Fibroblast of lung (primary cell): ENCODE results near the gene LSS. TPM values are rescaled to one million over a fixed set of nuclear protein-coding genes. Genes with fewer than 3 reads are reported as not detected.

Experiments
- DNase-seq, 2 donors: peaks; one replicate each; pipeline versions ENCODE4 v3.0.0 to v3.0.0-alpha.2; 2010; ENCODE audit warnings: low read depth in 2 of 2
- H2AFZ ChIP-seq: 2 replicates; pipeline ENCODE4 v1.5.1; 2012; ENCODE audit warnings: low read length, control low read depth, inconsistent platforms
- H3K27ac ChIP-seq: 2 replicates; pipeline ENCODE4 v1.5.1; 2011; ENCODE audit warnings: low read length, control low read depth; ENCODE audit not compliant: insufficient read depth
- H3K27me3 ChIP-seq: 2 replicates; pipeline ENCODE4 v1.5.1; 2011; ENCODE audit warnings: mild to moderate bottlenecking, low read length; ENCODE audit not compliant: control insufficient read depth, insufficient read depth
- H3K36me3 ChIP-seq: 2 replicates; pipeline ENCODE4 v1.5.1; 2011; ENCODE audit warnings: low read length; ENCODE audit not compliant: control insufficient read depth, insufficient read depth
- H3K4me1 ChIP-seq: 2 replicates; pipeline ENCODE4 v1.5.1; 2011; ENCODE audit warnings: low read length; ENCODE audit not compliant: control insufficient read depth, insufficient read depth; ENCODE audit errors: extremely low read depth
- H3K4me2 ChIP-seq: 2 replicates; pipeline ENCODE4 v1.5.1; 2011; ENCODE audit warnings: low read length, control low read depth; ENCODE audit not compliant: insufficient read depth; ENCODE audit errors: extremely low read depth
- H3K4me3 ChIP-seq, 4 experiments: fragments of 200-600 bp in 1 of 4; sonication (generic) in 1 of 4; replicated peaks in 1 of 4; 2 replicates each; pipeline ENCODE4 v1.5.1; 2011 to 2016; ENCODE audit warnings: low read length in 4 of 4, low read depth in 3 of 4, mild to moderate bottlenecking in 3 of 4, control low read depth in 2 of 4, inconsistent platforms in 1 of 4, mixed read lengths in 1 of 4; ENCODE audit not compliant: insufficient read depth in 1 of 4; ENCODE audit errors: control extremely low read depth in 1 of 4
- H3K79me2 ChIP-seq: 2 replicates; pipeline ENCODE4 v1.5.1; 2012; ENCODE audit warnings: mild to moderate bottlenecking, low read length, inconsistent platforms; ENCODE audit not compliant: control insufficient read depth, insufficient read depth
- H3K9ac ChIP-seq: 2 replicates; pipeline ENCODE4 v1.5.1; 2011; ENCODE audit warnings: mild to moderate bottlenecking, low read length, control low read depth; ENCODE audit not compliant: insufficient read depth
- H3K9me3 ChIP-seq: 2 replicates; pipeline ENCODE4 v1.5.1; 2012; ENCODE audit warnings: low read depth, low read length; ENCODE audit not compliant: control insufficient read depth, insufficient read depth
- H4K20me1 ChIP-seq: 2 replicates; pipeline ENCODE4 v1.5.1; 2011; ENCODE audit warnings: low read length; ENCODE audit not compliant: control insufficient read depth, insufficient read depth; ENCODE audit errors: extremely low read depth
- EZH2 ChIP-seq: IDR thresholded peaks from 2 replicates; pipeline ENCODE4 v1.5.1; 2012; ENCODE audit warnings: low read length, control low read depth, mild to moderate bottlenecking; ENCODE audit errors: missing control alignments
- polyA plus RNA-seq, 2 donors: library from polyadenylated mRNA; depleted of rRNA in 1 of 2; stranded (reverse) in 1 of 2; unstranded in 1 of 2; fragments of >200 nt; gene quantifications; 2 replicates each; pipeline ENCODE4 v1.2.1, GENCODE V29; 2011 to 2012; ENCODE audit warnings: missing spikeins in 1 of 2
- total RNA-seq: library from RNA; depleted of rRNA; stranded (reverse); fragments of >200 nt; gene quantifications from 2 replicates; pipeline ENCODE4 v1.2.1, GENCODE V29; 2014
- TF ChIP-seq, protein P1 (sequence below), 2 donors: IDR thresholded peaks in 1 of 2; conservative IDR thresholded peaks in 1 of 2; 1 replicate in 1 of 2; 2 replicates in 1 of 2; pipeline ENCODE4 v1.5.1; 2011 to 2012; ENCODE audit warnings: low read length in 2 of 2, control low read depth in 1 of 2, inconsistent platforms in 1 of 2, low read depth in 1 of 2, mild to moderate bottlenecking in 1 of 2

Gene LSS
- total and polyA plus RNA-seq, 2 donors (not counting 1 experiment from before 2014, with no cell fraction given), result 97.6 to 252 TPM

GRCh38 chr21:46218906-46219590 lies 9.5 kb downstream of the LSS start:
- Histone ChIP-seq H3K4me1 (no peaks in the 10 kb centered on the region), H3K27me3 (no peaks in the 10 kb centered on the region), H3K9ac (no peak overlapping the region), H3K4me3 (no peak overlapping the region), H3K27ac (no peak overlapping the region), H3K36me3 (peaks cover 45% of the 10 kb centered on the region), H2AFZ (no peak overlapping the region), H3K4me2 (no peak overlapping the region), H3K79me2 (peaks cover 50% of the 10 kb centered on the region), H4K20me1 (no peaks in the 10 kb centered on the region), H3K9me3 (no peaks in the 10 kb centered on the region)
- DNase-seq, result no peak
- TF ChIP-seq, protein P1, sequence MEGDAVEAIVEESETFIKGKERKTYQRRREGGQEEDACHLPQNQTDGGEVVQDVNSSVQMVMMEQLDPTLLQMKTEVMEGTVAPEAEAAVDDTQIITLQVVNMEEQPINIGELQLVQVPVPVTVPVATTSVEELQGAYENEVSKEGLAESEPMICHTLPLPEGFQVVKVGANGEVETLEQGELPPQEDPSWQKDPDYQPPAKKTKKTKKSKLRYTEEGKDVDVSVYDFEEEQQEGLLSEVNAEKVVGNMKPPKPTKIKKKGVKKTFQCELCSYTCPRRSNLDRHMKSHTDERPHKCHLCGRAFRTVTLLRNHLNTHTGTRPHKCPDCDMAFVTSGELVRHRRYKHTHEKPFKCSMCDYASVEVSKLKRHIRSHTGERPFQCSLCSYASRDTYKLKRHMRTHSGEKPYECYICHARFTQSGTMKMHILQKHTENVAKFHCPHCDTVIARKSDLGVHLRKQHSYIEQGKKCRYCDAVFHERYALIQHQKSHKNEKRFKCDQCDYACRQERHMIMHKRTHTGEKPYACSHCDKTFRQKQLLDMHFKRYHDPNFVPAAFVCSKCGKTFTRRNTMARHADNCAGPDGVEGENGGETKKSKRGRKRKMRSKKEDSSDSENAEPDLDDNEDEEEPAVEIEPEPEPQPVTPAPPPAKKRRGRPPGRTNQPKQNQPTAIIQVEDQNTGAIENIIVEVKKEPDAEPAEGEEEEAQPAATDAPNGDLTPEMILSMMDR (conservative IDR thresholded peaks at IDR 0.05 in 1 of 2, IDR thresholded peaks at IDR 0.05 in 1 of 2; ENCODE audit: low read depth in 1 of 2, low read length in 2 of 2), result no peak
- no peak for TF ChIP-seq EZH2

DNA sequence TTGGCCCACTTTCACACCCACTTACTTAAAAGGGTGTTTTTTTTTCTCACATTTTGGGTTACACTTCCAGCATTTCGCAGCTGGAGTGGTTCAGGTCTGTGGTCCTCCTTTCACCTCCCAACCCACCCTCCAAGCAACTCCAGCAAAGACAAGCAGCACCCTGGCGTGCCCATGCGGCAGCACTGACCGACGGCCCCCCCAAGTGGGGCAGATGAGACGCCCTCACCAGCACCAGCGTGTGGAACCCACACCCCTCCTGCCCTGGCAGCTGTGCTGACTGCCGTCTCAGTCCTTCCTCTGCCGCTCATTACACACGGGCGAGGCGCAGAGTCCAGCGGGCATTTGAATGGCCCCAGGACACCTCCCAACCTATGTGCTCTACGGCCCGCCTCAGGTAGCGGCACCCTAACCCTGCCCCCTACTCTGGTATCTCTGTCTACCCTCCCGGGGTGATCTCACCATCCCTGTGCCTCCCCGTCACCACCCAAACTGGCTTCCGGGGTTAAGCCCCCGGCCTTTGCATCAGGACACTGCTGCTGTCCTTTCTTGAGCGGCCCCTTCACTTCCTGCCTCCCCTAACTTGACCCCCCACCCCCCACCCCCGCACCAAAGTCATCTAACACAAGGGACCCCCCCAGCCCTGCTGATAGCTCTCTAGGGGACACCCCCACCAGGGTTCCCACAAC lies 10.9 kb downstream of the LSS start:
- H4K20me1 ChIP-seq, result no peaks in the 10 kb centered on the region
- peaks cover 47% of the 10 kb centered on the region for H3K36me3 ChIP-seq
- H3K9ac ChIP-seq, result no peak overlapping the region
- H3K79me2 ChIP-seq, result peaks cover 39% of the 10 kb centered on the region
- H2AFZ ChIP-seq, result no peak overlapping the region
- no peaks in the 10 kb centered on the region for H3K9me3 ChIP-seq
- no peaks in the 10 kb centered on the region for H3K27me3 ChIP-seq
- no peak for DNase-seq
- no peak overlapping the region for H3K4me2 ChIP-seq
- H3K4me3 ChIP-seq, result no peak overlapping the region
- no peak overlapping the region for H3K27ac ChIP-seq
- no peak for TF ChIP-seq EZH2
- TF ChIP-seq, protein P1 (conservative IDR thresholded peaks at IDR 0.05 in 1 of 2, IDR thresholded peaks at IDR 0.05 in 1 of 2; ENCODE audit: low read depth in 1 of 2, low read length in 2 of 2), result no peak
- no peaks in the 10 kb centered on the region for H3K4me1 ChIP-seq

DNA sequence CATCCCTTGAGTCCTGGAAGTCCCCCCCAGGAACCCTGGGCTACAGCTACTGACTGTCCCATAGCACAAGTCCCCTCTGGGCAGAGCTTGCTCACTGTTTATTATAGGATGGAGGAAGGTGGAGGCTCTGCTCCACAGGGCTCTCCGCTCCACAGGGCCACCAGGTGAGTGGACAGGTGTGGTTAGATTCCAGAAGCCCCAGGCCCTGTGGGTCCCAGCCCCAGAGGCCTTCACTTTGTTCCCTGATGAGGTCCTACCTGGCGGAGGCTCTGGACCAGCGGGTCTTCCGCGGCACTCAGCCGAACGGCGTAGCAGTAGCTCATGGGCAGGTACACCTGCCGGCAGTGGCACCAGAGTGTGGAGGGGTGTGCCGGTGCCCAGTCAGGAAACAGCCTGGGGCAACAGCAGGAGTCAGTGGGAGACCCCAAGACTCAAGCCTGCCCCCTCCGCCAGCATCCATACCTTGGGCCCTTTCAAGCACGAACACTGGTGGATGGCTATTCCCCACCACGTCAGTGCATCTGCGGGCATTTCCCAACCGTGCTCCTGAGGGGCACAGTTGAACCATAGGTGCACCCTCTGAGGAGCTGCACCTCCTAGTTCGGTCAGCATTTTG lies 12.3 kb downstream of the LSS start:
- H3K4me1 ChIP-seq, result no peaks in the 10 kb centered on the region
- H3K4me3 ChIP-seq, result no peak overlapping the region
- no peaks in the 10 kb centered on the region for H3K27me3 ChIP-seq
- peaks cover 45% of the 10 kb centered on the region for H3K36me3 ChIP-seq
- no peak overlapping the region for H3K27ac ChIP-seq
- no peaks in the 10 kb centered on the region for H4K20me1 ChIP-seq
- DNase-seq, result no peak
- H3K9ac ChIP-seq, result no peak overlapping the region
- no peaks in the 10 kb centered on the region for H3K9me3 ChIP-seq
- H3K79me2 ChIP-seq, result peaks cover 25% of the 10 kb centered on the region
- no peak overlapping the region for H3K4me2 ChIP-seq
- no peak overlapping the region for H2AFZ ChIP-seq
- TF ChIP-seq EZH2, result no peak
- TF ChIP-seq, protein P1 (conservative IDR thresholded peaks at IDR 0.05 in 1 of 2, IDR thresholded peaks at IDR 0.05 in 1 of 2; ENCODE audit: low read depth in 1 of 2, low read length in 2 of 2), result no peak
